ENCODE data around the gene HHIP.

The HHIP gene

GRCh38 chr4:144656850-144657249 lies 10.9 kb downstream of the HHIP start:
- DNase-seq: no peak

GRCh38 chr4:144658015-144658567 lies 12.1 kb downstream of the HHIP start:
- DNase-seq: no peak

DNA sequence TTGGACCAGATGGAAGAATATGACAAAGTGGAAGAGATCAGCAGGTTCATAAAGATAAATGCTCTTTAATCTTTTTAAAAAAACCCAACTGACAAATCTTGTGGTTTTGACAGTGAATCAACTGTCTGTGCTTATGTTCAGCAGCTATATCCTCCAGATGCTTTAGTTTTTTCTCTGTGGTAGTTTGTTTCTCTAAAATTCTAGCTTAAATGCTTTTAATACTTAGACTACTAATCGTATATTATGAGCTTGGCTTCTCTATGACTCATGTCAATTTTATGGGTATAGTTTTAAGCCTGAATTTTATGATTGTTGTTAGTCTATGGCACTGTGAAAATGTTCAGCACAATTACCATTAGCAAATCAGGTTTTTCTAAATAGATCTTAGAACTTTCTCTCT lies 12.9 kb downstream of the HHIP start:
- no peak for DNase-seq

GRCh38 chr4:144659447-144659846 lies 13.5 kb downstream of the HHIP start:
- no peak for DNase-seq

DNA sequence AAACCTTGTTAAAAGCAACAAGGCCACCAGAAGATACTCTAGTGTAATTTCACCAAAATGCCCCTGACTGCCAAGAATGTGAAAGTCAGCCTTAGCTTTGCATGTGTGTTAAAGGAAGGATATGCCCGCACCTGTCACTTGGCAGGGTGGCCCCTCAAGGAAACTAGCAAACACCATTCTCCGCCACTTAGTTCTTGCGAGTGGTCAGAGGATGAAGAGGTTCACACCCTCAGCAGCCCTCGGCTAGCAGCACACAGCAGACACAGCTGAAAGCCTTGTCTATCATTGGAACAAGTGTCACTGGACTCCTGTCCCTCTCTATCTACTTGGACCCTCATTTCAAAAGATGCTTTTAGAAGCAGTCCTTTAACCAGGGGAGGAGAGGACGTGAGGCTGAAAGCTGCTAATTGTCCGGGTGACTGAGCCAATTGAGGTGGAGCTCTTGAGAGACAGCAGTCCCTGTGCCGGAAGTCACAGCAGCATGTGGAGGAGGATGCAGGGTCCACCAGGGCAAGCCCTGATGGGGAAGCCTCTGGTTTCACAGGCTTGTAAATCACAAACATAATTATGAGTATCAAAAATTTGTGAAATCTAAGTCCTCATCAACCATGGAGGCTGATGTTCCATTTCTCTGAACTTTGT lies 18.0 kb downstream of the HHIP start:
- no peak for DNase-seq

- DNase-seq: no peak
Measured at GRCh38 chr4:144666539-144667175, 20.7 kb downstream of the HHIP start.

DNA sequence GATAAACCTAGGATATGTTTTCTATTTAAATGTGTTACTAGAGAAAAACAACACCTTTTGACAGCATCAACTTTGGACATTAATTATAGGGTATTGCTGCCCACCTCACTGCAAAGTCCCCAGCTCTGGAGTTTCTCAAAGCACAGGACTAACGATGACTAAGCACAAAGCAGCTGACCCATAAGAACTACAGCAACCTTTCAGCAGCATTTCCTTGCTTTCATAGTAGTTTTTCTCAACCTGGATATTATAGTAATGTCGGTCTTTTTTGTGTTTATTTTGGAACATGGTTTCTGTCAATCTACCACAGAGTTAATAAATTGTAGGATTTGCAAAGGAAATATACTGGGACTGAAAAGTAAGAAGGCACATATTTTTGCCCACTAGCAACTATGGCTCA lies 21.5 kb downstream of the HHIP start:
- DNase-seq: no peak

- DNase-seq: no peak
Measured at GRCh38 chr4:144670776-144671175, 24.8 kb downstream of the HHIP start.

GRCh38 chr4:144674711-144675110 lies 28.8 kb downstream of the HHIP start:
- DNase-seq: no peak

DNA sequence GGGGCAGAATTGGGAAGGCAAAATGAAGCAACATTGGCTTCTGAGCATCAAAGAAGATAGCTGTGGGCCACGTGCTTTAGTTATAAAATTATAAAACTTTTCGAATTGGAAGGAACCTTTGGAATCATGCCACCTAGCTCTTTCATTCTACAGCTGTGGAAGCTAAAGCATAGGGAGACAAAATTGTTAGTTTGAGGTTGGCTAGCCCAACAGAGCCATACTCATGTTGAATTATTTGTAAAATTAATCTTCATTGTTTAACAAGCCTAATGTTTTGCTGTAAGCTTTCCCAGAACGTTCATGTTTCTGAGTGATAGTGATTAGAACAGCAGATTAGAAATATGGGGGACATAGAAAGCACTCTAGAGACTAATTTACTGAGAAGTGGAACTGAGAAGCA lies 35.9 kb downstream of the HHIP start:
- DNase-seq: no peak

DNA sequence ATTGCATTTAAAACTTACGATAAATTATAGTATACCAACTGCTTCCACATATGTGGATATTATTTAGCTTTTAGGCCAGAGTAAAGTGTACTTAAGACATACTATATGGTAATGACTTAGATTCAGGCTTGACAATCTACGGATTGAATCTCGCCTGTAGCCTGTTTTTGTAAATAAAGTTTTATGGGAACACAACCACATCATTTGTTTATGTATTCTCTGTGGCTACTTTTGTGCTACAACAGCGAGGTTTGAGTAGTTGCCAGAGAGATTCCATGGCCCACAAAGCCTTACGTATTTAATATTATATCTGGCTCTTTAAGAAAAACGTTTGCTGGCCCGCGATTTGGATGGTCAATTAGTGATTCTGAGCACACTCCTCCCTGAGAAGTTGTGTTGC lies 37.6 kb downstream of the HHIP start:
- DNase-seq: no peak

- no peak for DNase-seq
Measured at GRCh38 chr4:144685911-144686310, 40.0 kb downstream of the HHIP start.

- no peak for DNase-seq
Measured at GRCh38 chr4:144686921-144687320, 41.0 kb downstream of the HHIP start.

DNA sequence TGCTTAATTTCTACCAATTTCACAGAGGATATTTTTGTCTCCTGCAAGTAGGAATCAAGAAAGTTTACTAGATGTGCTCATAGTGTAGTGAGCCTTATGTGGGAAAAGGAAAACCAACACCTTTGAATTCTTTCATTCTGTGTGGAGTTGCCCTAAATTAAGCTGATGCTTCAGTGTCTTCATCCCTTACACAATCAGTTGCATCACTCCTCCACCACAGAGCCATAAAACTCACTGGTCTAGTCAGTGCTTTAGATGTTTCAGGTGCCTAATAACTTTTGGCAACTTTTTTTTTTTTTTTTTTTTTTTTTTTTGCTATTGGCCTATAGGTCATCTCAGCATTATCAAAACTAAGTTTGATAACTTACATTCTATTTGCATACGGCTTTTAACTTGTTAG lies 41.5 kb downstream of the HHIP start:
- DNase-seq: no peak

DNA sequence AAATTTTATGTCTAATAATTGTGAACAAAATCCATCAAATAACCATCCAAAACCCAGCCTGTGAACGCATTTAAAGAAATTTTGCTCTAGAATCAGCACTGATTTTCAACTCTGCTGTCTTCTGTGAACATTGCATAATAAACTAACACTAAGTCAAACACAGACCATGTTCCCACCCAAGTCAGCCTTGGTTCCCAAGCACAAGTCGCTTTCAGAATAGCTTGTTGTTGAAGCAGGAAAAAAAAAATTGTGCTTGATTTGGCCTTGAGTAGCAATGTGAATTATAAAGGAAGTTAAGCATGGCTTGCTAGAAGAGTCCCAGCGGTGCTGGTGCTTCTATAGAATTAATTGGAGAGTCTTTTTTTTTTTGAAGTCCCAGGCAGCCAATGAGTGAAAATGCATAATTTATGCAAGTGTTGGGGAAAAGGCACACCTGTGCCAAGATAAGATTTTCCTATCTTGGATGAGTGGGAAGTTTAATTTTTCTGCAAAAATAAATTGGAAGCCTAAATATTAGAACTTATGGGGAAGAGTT lies 42.1 kb downstream of the HHIP start:
- no peak for DNase-seq

GRCh38 chr4:144689125-144689524 lies 43.2 kb downstream of the HHIP start:
- DNase-seq: no peak

- no peak for DNase-seq
Measured at GRCh38 chr4:144695721-144696120, 49.8 kb downstream of the HHIP start.

- DNase-seq: no peak
Measured at GRCh38 chr4:144696376-144696775, 50.4 kb downstream of the HHIP start.

GRCh38 chr4:144699565-144699964 lies 53.6 kb downstream of the HHIP start:
- DNase-seq: no peak

DNA sequence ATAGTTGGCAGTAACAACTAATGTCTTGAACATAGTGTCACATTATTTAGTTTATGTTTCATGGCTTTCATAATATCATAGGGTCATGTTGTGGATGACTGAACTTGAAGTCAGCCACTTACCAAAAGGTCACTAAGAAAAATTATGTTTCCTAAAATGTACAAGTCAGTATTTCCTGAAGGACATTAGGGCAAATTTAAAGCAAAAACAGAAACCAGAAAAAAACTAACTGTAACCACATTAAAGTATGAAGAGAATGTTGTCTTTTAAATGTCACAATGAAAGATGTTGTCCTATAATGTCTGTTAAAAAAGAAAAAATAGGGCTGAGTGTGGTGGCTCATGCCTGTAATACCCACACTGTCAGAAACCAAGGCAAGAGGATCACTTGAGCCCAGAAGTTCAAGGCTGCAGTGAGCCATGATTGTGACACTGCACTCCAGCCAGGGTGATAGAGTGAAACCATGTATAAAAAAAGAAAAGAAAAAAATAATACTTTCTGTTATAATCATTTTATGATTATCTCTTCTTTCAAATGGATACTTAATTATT lies 55.8 kb downstream of the HHIP start:
- DNase-seq: no peak

GRCh38 chr4:144703494-144703893 lies 57.5 kb downstream of the HHIP start:
- no peak for DNase-seq

DNA sequence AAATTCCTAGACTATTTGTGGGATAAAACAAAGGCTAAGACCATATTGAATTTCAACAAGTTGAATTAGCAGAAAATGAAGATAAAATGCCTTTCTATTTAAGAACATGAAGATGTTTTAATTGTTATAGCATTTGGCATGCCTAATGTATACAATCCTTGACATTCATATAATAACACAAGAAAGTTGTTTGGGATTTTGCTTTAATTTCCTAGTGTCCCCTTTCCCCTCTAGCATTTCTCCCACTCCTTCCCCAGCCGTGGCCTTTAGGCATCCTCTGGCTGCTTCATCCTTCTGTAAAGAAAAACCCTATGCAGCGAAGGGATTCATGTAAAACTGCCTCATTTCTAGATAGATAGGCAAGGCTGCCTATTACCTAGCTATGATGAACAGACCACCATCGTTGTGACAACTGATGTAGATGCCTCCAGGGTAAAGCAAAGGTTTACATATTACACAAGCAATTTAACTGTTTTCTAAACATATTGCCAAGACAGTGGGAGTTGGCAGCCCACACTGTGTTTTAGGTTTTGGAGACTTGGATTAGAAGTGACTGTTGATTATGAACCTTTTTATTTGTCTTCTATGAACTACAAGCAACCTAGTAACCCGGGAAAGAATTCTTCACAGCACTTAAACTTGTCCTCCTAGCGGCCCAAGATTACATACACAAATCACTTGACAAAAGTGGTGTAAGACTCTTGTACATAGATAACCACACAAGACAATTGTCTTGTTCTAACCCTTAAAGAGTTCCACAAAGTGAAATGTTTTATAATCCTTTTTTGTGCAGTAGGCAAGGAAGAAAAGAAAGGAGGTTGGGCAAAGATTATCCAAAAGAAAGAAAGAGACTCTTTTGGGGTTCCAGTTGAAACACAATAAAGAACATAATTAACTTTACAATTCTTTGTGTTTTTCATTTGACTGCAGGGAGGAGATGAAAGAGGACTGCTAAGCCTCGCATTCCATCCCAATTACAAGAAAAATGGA lies 59.9 kb downstream of the HHIP start:
- DNase-seq: no peak

- no peak for DNase-seq
Measured at GRCh38 chr4:144709159-144709558, 63.2 kb downstream of the HHIP start.
